ENCODE results near the gene DNAH8. TPM values are rescaled to one million over a fixed set of nuclear protein-coding genes. Genes with fewer than 3 reads are reported as not detected.

The DNAH8 gene
- total and polyA plus RNA-seq, 2 donors from 2014 or later: 0.50 TPM; not detected in 1

DNA sequence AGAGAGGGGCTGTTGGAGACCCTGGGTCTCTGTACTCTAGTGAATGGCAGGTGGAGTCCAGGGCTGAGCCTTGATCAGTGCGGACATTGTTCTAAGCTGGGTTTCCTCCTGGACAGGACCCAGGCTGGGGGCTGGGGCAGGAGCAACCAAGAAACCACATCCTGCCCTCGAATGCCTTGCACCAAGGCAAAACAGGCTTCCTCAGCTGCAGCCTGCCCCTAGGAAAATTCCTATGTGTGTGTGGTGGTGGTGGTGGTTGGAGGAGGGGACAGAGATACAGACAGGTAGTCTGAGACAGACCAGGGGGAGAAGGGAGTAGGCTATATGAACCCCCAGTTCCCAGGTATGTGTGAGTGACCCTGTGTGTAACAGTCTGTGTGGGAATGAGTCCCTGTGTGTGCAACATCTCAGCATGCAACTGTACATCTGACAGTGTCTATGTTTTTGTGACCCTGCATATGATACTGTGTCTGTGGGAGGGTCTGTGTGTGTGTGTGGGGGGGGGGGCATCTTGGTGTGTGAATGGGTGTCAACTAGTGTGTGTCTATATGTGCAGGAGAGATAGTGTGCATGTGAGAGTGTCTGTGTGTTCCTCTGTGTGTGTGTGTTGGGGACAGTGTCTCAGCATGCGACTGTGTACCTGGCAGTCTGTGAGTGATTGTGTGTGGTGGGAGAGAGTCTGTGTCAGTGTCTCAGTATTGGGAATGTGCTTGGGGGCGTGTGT lies 336.4 kb downstream of the DNAH8 start:
- TF ChIP-seq, protein P1, sequence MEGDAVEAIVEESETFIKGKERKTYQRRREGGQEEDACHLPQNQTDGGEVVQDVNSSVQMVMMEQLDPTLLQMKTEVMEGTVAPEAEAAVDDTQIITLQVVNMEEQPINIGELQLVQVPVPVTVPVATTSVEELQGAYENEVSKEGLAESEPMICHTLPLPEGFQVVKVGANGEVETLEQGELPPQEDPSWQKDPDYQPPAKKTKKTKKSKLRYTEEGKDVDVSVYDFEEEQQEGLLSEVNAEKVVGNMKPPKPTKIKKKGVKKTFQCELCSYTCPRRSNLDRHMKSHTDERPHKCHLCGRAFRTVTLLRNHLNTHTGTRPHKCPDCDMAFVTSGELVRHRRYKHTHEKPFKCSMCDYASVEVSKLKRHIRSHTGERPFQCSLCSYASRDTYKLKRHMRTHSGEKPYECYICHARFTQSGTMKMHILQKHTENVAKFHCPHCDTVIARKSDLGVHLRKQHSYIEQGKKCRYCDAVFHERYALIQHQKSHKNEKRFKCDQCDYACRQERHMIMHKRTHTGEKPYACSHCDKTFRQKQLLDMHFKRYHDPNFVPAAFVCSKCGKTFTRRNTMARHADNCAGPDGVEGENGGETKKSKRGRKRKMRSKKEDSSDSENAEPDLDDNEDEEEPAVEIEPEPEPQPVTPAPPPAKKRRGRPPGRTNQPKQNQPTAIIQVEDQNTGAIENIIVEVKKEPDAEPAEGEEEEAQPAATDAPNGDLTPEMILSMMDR (IDR thresholded peaks at IDR 0.05; ENCODE audit: borderline replicate concordance, extremely low read depth, insufficient read depth): no peak
- H3K9me3 ChIP-seq (ENCODE audit: control insufficient read depth in 2 of 3, insufficient read depth in 1 of 3, low read length in 3 of 3): no peaks in the 10 kb centered on the region
- H3K4me1 ChIP-seq (ENCODE audit: control insufficient read depth in 2 of 3, insufficient read depth in 2 of 3, low read depth in 1 of 3, low read length in 3 of 3): no peaks in the 10 kb centered on the region
- no peaks in the 10 kb centered on the region for H3K36me3 ChIP-seq (ENCODE audit: control insufficient read depth in 2 of 3, insufficient read depth in 3 of 3, low read length in 3 of 3)
- intact Hi-C loops (cut with DNase I): no loop called here
- no peak overlapping the region for H3K27ac ChIP-seq (ENCODE audit: low read depth in 2 of 2, low read length in 2 of 2)
- DNase-seq (no peak), FAIRE-seq (no peak)
- no peak overlapping the region for H3K9ac ChIP-seq (ENCODE audit: low read length in 3 of 3)
- H3K4me3 ChIP-seq (ENCODE audit: low read length in 3 of 3): no peak overlapping the region
- peaks cover 7% of the 10 kb centered on the region for H3K27me3 ChIP-seq (ENCODE audit: control insufficient read depth, insufficient read depth, low read length)

DNA sequence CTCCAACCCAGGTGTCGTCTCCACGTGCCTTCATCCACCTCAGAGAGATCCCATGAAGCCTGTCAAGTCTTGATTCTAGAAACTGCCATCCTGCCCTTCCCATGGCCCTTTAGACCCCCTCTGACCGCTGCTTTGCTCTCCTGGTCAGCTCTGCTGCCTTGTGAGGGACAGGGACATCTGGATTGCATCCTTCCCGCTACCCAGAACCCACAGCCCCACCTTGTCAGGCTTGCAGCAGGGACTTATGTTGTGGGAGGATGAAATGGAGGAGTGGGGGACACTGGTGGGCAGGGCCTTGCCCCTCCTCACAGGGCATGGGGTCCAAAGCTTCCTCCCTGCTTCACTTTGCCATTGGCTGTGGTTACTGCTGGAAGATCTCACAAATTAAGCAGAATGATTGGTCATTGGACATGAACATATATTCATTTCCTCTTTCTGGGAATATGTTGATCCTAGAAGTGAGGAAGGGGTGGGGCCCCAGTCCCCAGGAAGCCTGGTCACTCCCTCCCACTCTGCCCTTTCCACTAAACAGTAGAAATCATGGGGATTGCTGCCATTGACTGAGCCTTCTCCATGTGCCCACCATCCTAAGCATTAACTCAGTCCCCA lies 338.0 kb downstream of the DNAH8 start:
- TF ChIP-seq, protein P1 (IDR thresholded peaks at IDR 0.05; ENCODE audit: borderline replicate concordance, extremely low read depth, insufficient read depth): no peak

DNA sequence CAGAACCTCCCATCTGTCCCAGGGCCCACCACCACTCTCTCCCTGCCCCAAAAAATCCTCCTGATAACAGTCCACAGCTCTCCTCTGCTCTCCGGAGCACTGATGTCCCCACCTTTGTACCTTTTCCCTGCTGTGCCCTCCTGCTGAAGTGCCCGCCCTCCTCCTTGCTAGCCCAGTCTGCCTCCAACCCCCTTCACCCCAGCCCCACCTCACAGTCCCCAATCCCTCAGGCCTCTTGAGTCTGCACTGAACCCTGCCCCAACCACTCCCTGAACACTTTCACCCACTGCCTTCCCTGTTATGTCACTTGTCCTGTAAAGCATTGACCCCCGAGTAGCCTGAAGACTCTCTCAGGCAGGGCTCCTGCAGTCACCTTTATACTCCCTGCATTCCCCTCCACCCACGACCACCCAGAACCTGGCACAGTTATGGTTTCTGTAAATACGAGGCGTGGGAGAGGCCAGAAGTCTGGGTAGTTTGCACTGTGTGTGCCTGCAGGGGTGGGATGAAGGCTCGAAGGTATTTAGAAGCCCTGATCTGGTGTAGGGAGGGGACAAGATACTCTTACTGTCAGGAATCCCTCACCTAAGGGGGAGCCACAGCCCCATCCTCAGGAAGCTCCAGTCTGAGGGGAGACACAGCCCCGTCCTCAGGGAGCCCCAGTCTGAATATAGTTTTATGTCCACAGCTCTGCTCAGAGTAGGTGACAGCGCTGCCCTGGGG lies 338.9 kb downstream of the DNAH8 start:
- no peaks in the 10 kb centered on the region for H3K9me3 ChIP-seq (ENCODE audit: control insufficient read depth in 2 of 3, insufficient read depth in 1 of 3, low read length in 3 of 3)
- no peaks in the 10 kb centered on the region for H3K27me3 ChIP-seq (ENCODE audit: control insufficient read depth, insufficient read depth, low read length)
- no peaks in the 10 kb centered on the region for H3K36me3 ChIP-seq (ENCODE audit: control insufficient read depth in 2 of 3, insufficient read depth in 3 of 3, low read length in 3 of 3)
- FAIRE-seq: no peak
- TF ChIP-seq, protein P1 (IDR thresholded peaks at IDR 0.05; ENCODE audit: borderline replicate concordance, extremely low read depth, insufficient read depth): no peak
- no peak overlapping the region for H3K9ac ChIP-seq (ENCODE audit: low read length in 3 of 3)
- no peaks in the 10 kb centered on the region for H3K4me1 ChIP-seq (ENCODE audit: control insufficient read depth in 2 of 3, insufficient read depth in 2 of 3, low read depth in 1 of 3, low read length in 3 of 3)
- no peak overlapping the region for H3K4me3 ChIP-seq (ENCODE audit: low read length in 3 of 3)
- intact Hi-C loops (cut with DNase I): no loop called here
- H3K27ac ChIP-seq (ENCODE audit: low read depth in 2 of 2, low read length in 2 of 2): no peak overlapping the region
- no peak for DNase-seq

More for the DNA sequence above, 338.0 kb downstream of the DNAH8 start:
- Histone ChIP-seq H3K4me1 (ENCODE audit: control insufficient read depth in 2 of 3, insufficient read depth in 2 of 3, low read depth in 1 of 3, low read length in 3 of 3) (no peaks in the 10 kb centered on the region), H3K4me3 (ENCODE audit: low read length in 3 of 3) (no peak overlapping the region), H3K27ac (ENCODE audit: low read depth in 2 of 2, low read length in 2 of 2) (no peak overlapping the region), H3K27me3 (ENCODE audit: control insufficient read depth, insufficient read depth, low read length) (no peaks in the 10 kb centered on the region), H3K9me3 (ENCODE audit: control insufficient read depth in 2 of 3, insufficient read depth in 1 of 3, low read length in 3 of 3) (no peaks in the 10 kb centered on the region), H3K36me3 (ENCODE audit: control insufficient read depth in 2 of 3, insufficient read depth in 3 of 3, low read length in 3 of 3) (no peaks in the 10 kb centered on the region), H3K9ac (ENCODE audit: low read length in 3 of 3) (no peak overlapping the region)
- no peak for DNase-seq
- FAIRE-seq: no peak
- intact Hi-C loops (cut with DNase I): no loop called here

Measured in kidney (tissue), 14 donors.